ENCODE data around the gene HORMAD1.

DNA sequence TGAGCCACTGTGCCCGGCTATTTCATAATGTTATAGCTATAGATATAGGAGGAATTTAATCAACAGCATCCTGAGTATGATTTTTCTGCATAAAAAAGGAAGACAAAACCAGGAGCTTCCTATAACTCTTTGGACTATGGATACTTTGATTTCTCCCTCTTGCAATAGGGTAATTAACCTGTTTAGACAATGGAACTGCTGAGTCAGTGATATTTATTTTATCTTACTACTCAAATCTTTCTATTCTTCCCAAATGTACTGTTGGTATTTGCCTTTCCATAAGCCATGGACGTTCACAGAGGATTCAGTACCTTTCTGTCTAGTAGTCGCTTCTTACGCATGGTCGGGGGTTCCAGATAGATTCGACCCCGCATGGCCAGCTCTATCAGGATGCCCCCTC is 57.4 kb downstream of the HORMAD1 start:
- TF ChIP-seq, protein P1, sequence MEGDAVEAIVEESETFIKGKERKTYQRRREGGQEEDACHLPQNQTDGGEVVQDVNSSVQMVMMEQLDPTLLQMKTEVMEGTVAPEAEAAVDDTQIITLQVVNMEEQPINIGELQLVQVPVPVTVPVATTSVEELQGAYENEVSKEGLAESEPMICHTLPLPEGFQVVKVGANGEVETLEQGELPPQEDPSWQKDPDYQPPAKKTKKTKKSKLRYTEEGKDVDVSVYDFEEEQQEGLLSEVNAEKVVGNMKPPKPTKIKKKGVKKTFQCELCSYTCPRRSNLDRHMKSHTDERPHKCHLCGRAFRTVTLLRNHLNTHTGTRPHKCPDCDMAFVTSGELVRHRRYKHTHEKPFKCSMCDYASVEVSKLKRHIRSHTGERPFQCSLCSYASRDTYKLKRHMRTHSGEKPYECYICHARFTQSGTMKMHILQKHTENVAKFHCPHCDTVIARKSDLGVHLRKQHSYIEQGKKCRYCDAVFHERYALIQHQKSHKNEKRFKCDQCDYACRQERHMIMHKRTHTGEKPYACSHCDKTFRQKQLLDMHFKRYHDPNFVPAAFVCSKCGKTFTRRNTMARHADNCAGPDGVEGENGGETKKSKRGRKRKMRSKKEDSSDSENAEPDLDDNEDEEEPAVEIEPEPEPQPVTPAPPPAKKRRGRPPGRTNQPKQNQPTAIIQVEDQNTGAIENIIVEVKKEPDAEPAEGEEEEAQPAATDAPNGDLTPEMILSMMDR (IDR thresholded peaks at IDR 0.05; ENCODE audit: control extremely low read depth in 1 of 3, insufficient read depth in 1 of 3, low read depth in 1 of 3, low read length in 3 of 3): no peak
- TF ChIP-seq RAD21 (IDR thresholded peaks at IDR 0.05 in 1 of 2, conservative IDR thresholded peaks at IDR 0.05 in 1 of 2; ENCODE audit: low read depth in 2 of 2, low read length in 2 of 2) (no peak), CEBPB (IDR thresholded peaks at IDR 0.05; ENCODE audit: low read depth, low read length) (no peak)

All from H1 (cell line).